NCI-H2196 (cell line): ENCODE results near the gene PHTF2.
"Not testable (repeated sequence)": the region's sequence is repeated elsewhere in the genome, so short reads cannot be mapped to it uniquely, and the experiment has no call there.

Experiments used
- DNase-seq: peaks from one replicate; lab custom pipeline; 2025; ENCODE audit not compliant: unreplicated experiment; lab: John Stamatoyannopoulos, UW

Gene PHTF2

DNA sequence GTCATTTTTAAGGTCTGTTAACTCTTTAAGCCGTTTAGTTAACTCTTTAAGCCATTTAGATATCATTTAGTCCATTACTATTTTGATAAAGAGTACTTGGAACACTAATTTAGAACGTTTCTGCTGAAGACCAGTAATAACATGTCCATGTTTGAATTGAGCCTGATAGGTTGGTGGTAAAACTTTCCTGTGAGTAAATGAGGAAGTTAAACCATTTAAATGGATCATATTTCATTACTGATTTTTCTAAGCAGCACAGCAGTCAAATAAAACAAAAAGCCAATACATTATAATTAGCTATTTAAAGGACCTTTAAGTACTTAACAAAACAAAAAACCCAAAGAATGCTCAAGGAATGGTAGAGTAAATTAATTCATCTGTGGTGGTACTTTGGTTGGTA is 29.4 kb downstream of the PHTF2 start:
- DNase-seq: peak; percentile 18

DNA sequence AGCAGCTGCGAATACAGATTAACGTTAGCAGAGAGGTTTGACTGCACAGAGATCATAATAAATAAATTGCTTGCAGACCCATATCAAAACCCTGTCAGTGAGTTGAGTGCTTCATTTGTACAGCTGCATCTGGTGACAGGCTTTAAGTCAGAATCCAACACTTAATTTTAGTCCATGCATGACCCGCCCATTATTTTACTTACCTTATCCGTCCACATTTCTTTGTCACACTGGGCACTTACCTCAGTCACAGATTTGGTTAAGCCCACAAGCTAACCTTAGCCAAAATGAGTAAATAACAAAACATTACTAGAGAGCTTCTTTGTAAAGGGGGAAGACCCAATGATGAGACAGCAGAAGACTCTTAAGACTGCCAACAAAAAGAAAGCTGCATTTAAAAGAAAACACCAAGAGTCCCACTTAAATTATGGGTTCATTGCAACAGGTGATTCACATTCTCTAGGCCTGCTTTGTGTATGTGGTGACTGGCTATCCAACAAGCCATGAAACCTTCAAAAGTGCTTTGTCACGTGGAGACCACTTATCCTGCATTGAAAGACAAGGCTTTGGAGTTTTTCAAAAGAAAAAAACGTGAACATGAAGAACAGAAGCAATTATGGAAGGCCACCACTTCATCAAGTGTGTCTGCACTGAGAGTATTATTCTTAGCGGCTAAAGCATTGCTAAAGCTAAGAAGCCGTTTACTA is 32.2 kb downstream of the PHTF2 start:
- no peak for DNase-seq

DNA sequence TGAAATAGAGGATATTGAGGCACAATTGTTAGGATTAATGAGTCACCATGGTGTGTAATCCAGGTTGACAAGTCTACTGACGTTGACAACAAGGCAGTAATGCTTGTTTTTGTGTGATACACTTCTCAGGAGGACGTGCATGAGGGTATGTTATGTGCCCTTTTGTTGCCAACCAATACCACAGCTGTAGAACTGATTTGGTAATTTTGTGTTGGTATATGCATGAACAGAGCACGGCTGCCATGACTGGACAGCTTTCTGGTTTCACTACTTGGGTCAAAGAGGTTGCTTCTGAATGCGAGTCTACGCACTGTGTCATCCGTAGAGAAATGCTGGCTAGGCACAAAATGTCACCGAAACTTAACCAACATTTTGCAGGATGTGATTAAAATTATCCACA is 32.9 kb downstream of the PHTF2 start:
- no peak for DNase-seq

DNA sequence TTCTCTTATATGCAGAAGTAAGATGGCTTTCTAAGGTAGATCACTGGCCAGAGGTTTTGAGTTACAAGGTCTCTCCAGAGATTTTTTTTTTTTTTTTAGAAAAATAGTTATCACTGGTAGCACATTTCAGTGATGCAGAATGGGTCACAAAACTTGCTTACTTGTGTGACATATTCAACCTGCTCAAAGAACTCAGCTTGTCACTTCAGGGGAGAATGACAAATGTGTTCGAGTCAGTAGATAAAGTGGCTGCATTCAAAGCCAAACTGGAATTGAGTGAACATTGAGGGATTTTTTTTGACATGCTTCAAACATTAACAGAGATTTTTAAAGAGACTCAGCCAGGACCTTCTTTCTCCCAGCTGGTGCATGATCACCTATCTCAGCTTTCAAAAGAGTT is 33.4 kb downstream of the PHTF2 start:
- no peak for DNase-seq

DNA sequence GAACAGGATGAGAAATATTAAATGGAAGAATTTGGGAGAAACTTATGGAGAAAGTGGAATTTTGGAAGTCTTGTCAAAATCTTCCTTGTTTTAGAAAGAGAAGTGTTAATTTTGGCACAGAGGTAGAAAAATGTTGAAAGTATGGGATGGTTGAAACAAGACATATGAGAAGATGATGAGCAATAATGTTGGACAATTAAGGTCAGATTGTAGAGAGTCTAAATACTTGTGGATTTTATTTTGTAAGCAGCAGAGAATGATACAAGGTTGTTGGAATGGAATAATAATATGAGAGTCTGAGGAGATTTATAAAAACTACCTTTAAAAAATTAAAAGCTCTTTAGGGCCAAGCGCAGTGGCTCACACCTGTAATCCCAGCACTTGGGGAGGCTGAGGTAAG is 34.6 kb downstream of the PHTF2 start:
- DNase-seq: no peak

DNA sequence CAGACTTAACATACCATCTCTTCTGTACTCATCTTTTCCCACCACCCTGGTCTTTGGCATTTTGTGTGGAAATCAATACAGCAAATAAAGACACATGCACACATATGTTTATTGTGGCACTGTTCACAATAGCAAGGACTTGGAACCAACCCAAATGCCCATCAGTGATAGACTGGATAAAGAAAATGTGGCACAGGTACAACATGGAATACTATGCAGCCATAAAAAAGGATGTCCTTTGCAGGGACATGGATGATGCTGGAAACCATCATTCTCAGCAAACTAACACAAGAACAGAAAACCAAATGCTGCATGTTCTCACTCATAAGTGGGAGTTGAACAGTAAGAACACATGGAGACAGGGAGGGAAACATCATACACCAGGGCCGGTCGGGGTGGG is 37.9 kb downstream of the PHTF2 start:
- DNase-seq: not testable (repeated sequence)

DNA sequence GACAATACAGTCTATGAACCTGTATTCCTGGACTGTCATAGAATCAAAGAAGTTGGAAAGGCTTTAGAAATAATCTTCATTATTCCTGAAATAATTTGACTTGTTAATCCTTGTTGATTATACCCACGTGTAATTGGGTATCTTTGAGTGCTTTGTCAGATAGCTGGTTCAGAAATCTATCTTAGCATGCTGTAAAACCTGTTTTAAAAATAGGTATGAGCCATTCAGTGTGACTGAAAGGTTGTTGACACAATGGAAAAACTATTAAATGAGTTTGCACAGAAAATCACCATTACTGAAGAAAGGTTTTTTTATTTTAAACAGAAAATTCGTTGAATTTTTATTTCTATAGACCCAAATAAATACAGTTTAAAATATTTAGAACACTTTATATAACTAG is 38.7 kb downstream of the PHTF2 start:
- peak; percentile 8 for DNase-seq

DNA sequence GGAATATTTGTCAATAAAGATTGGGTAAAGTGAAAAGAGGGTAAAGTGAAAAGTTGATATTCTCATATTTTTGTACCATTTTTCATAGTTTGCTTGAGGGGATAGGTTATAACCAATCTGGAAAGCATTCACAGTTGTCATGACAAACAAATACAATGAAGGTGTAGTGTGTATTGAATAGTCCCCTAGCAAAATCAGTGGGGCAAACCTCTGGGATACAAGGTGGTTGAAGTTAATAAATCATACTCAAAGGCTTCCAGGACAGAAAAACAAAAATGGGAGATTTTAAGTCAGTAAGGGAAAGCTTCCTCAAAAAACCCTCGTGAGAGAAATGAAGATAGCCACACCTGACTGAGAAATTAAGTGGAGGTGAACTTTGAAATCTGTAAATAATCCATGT is 39.4 kb downstream of the PHTF2 start:
- no peak for DNase-seq

DNA sequence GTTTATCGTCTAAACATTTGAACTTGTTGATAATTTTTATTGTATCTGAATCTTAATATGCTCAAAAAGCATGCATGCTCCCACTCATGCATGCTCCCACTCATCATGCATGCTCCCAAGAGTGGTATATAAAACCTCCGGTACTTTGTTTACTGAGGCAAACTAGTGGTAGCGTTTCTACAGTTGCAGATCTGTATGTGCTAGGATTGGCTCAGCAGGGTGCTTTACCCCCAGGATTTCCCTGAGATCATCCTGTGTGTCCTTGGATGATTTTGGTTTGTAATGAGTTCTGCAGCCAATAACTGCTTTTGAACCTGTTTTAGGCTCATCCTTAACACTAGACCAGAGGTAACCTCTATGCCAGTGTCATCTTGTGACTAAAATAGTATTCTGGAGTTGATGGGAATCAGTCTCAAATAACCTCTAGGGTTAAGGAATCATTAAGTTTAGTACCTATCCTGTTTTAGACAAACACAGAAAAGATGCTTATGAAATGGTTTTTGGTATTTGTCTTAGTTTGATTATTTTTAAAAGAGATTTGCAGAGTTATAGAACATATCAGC is 40.4 kb downstream of the PHTF2 start:
- no peak for DNase-seq

DNA sequence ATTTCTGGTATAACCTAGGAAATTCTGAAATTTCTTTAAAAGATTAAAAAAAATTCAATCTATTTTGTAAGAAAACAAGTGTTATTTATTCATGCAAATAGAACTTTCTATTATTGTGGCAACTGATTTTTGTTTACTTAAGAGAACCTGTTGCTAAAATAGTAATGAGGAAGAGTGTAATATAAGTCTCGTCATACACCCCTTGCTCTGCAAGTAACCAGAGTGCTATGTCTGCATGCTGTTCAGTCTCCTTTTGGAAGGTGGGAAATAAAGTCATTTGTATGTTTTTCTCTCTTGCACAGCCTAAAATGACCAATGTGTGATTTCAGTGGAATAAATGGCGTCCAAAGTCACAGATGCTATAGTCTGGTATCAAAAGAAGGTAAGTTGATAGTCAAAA is 41.3 kb downstream of the PHTF2 start:
- no peak for DNase-seq

DNA sequence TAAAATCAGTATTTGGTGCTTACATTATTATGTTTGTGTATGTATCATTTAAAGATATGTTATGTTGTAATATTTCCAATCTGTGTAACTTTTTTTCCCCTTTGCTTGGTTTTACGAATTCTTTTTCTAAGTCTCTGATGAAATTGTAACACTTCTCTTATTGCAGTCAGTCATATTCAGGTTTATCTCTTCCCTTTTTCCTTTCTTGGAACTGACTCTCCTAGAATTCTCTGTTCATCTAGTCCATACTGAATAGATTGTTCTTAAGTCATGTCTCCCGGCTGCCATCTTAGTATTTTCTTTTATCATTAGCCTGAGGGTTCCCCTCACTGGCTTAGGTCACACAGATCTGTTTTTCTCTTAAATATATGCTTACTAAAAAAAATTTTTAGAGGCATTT is 44.6 kb downstream of the PHTF2 start:
- DNase-seq: no peak

DNA sequence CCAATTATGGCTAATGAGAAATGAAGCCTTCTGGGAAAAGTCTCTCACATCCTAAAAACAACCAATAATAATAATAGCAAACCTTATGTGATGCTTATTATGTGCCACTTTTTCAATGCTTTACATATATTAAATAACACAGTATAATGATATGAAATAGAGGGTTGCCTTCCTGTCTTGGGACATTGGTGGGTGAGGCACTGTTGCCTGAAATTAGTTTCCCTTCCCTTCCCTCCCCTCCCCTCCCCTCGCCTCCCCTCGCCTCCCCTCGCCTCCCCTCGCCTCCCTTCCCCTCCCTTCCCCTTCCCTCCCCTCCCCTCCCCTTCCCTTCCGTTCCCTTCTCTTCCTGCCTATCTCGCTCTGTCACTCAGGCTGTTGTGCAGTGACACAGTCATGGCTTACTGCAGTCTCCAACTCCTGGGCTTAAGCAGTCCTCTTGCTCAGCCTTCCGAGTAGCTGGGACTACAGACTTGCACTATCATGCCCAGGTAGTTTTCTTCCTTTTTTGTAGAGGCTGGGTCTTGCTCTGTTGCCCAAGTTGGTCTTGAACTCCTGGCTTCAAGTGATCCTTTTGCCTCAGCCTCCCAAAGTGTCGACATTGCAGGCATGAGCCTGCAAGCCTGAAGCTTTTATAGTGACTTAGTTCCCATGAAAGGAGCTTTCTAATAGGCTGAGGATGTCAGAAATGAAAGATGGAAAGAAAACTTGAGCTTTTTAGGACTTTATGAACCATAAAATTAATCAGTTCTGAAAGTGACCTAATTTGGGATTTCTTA is 47.9 kb downstream of the PHTF2 start:
- no peak for DNase-seq

DNA sequence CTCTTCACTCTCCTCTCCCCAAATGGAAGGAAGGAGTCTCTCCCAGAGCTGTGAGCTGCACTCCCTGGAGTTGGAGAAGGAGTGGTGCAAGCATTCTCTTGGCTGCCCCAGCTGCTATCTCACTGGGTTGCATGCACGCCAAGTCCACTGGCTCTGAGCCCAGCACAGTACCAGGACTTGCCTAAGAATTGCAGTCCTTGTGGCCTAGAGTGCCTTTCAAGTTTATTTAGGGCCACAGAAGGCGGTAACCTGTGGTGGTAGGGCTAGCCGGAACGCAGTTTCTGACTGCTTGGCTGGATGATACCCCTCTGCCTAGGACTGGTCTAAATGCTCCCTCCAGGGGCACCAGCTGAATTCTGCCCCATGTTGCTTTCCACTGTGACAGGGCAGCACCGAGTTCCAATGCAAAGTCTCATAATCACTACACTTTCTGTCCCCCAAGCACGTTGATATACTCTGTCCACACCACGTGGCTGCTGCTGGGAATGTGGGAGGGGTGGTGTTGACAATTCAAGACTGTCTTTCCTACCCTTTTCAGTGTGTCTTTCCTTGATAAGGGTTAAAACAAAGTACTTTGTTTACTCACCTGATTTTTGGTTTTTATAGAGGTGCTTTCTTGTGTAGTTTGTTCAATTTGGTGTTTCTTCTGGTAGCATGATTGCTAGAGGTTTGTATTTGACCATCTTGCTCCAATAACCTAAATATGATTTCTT is 57.0 kb downstream of the PHTF2 start:
- DNase-seq: peak; percentile 25

DNA sequence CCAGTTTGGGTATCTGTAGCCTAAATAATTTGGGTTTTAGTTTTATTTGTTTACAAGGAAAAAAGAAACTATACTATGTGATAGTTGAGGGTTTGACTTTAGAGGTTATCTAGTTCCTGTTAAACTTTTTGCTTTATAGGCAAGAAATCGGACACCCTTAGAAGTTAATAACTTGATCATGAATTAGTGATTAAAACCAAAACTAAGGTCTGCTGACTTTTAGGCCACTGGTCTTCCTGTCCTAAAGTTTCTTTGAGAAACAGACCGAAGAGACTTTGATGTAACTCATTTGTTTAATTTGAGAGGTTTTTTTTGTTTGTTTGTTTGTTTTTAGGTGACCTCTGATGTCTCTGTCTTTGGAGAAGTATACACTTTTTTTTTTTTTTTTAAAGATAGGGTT is 59.7 kb downstream of the PHTF2 start:
- no peak for DNase-seq

DNA sequence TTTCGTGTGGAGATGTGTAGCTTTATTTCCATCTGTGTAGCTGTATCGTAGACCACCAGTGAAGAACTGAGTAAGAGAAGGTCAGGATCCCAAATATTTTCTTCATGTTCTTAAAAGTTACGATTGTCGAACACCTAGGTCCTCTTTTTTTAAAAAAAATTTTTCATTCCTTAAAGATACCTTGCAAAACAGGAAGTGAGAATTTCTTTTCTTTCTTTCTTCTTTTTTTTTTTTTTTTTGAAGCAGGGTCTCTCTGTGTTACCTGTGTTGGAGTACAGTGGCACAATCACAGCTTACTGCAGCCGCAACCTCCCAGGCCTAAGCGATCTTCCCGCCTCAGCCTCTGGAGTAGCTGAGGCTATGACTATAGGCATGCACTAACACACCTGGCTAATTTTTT is 60.8 kb downstream of the PHTF2 start:
- no peak for DNase-seq

DNA sequence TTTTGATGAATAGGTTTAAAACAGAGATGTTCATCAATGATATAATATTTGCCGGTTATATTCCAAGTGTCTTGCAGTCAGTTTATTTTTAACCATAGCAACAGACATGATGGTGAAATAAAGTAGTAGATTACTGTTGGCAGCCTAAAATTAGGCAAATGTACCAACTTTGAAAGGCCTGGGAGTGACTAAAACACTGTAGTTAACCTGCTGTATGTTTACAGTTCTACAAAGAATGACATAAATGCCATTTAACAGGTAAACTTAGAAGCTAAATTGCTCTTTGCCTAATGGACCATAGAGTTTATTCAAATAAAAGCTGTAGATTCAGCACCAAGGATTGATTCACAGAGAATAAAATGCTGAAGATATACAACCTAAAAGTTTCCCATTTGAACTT is 64.1 kb downstream of the PHTF2 start:
- no peak for DNase-seq

DNA sequence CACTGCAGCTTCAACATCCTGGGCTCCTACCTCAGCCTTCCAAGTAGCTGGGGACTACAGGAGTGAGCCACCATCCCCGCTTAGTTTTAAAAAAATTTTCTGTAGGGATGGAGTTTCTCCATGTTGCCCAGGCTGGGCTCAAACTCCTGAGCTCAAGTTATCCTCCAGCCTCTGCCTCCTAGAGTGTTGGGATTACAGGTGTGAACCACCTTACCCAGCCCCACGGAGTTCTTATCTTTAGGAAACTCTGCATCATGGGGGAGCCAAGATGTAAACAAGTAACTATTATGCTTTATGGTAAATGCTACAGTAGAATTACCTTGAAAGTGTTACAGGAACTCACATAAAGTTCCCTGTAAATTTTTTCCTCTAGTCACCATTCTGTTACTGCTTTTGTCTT is 65.3 kb downstream of the PHTF2 start:
- no peak for DNase-seq

DNA sequence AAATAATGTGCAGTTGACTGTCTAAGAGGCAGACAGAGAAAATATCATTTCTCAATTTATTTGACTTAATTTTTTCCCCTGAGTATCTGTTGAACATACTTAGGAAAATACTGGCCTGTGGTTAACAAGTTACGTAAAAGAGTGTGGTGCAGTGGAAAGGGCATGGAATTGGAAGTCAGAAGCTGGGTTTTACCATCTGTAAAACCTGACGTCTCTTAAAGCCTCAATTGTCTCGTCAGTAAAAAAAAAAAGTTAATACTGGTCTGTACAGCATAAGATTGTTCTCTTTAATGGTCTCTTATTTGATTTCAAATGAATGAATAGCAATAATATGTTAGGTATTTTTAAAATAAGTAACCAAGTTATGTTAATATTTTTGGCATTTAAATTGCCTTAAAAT is 67.8 kb downstream of the PHTF2 start:
- DNase-seq: no peak

DNA sequence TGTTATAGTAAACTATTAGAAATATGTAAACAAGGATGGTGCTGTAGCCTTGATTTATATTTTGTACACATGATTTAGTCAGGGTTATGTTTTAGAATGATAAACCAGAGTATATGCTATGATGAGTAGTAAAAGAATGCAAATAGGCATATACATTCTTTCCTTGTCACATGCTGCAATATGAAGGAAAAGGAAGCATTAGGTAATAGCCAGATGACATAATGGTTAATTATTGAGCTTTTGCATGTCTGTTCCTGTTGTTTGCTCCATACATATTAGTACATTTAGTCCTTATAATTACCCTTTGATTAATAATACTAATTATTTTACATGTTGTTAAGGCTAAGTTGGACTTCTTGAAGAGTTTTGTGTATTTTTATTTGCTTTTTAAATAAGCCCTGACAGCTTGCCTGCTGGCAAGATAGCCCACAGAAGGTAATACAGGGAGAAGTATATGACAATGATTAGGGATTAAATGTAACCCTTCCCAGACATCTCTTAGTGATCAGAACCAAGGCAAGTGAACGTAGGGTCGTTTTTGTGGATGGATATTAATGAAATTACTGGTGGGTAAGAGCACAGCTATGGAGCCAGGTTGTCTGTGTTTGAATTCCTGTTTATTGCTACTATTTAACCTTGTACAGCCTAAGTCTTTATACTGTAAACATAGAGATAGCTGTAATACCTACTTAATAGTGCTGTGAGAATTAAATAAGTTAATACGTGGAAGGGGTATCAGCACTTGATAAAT is 68.4 kb downstream of the PHTF2 start:
- no peak for DNase-seq

DNA sequence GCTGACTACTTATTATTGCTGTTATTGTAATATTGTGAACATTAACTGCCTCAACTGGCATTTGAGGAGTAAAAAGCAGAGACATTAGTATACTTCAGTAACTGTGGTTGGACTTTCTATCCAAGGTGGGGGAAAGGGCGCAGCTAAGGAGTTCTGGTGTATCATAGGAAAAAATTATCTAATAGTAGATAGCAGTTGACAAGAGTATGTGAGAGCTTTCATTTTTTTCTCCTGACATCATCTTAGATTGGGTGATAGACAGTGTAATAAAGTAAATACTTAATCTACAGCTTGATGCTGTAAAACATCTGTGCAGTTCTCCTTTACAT is 68.9 kb downstream of the PHTF2 start:
- no peak for DNase-seq

DNA sequence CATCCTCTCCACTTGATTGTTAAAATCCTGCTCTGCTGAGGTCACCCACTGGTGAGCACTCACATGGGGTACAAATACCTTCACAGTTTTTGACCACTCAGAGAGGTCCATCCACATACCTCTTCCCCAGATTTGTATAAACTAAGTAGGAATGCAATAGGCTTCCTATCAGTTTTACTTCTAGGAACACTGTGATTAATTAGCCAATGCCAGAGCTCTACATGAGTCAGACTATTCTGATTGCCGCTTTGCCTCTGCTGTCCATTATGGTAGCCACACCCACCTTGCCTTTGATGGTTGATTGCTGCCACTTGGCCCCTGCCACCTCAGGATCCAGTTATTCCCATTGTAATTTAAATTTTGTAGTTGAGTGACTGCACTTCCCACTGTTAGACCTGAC is 73.7 kb downstream of the PHTF2 start:
- not testable (repeated sequence) for DNase-seq
